HCT116 (cell line): ENCODE results near the gene CBX8.

Source experiments
- CTCF ChIP-seq, 3 experiments: fragments of 200-600 bp in 1 of 3; sonication (generic) in 1 of 3; IDR thresholded peaks in 2 of 3; conservative IDR thresholded peaks in 1 of 3; 2 replicates each; pipeline ENCODE4 v1.5.1; 2012 to 2017; ENCODE audit warnings: low read depth in 2 of 3, low read length in 2 of 3, antibody characterized with exemption in 1 of 3, borderline replicate concordance in 1 of 3, control low read depth in 1 of 3, mild to moderate bottlenecking in 1 of 3, mixed read lengths in 1 of 3, mixed run types in 1 of 3, moderate library complexity in 1 of 3; ENCODE audit not compliant: insufficient read depth in 1 of 3
- YY1 ChIP-seq: IDR thresholded peaks from 2 replicates; pipeline ENCODE4 v1.6.1; 2011; ENCODE audit warnings: low read length, low read depth, moderate library complexity, mild to moderate bottlenecking; ENCODE audit not compliant: insufficient replicate concordance; ENCODE audit errors: extremely low read depth

- TF ChIP-seq CTCF (IDR thresholded peaks at IDR 0.05 in 2 of 3, conservative IDR thresholded peaks at IDR 0.05 in 1 of 3; ENCODE audit: borderline replicate concordance in 1 of 3, insufficient read depth in 1 of 3, low read depth in 2 of 3, low read length in 2 of 3) (no peak), YY1 (no peak)
Observed at GRCh38 chr17:79814127-79814973, 17.5 kb upstream of the CBX8 start.
